Suprapubic skin (tissue), 4 donors: ENCODE data around the gene CAMK2D.

Experiments
- EP300 ChIP-seq: sonication (generic); formaldehyde crosslinking; IDR thresholded peaks from one replicate; pipeline ENCODE4 v1.6.1; 2017; ENCODE audit warnings: antibody characterized with exemption
- POLR2A ChIP-seq, 2 donors: fragments of 450-650 bp; IDR thresholded peaks; one replicate each; pipeline ENCODE4 v1.6.1; 2017; ENCODE audit warnings: antibody characterized with exemption in 2 of 2, mild to moderate bottlenecking in 2 of 2, moderate library complexity in 2 of 2
- POLR2AphosphoS5 ChIP-seq, 3 donors: sonication (generic); formaldehyde crosslinking; IDR thresholded peaks; one replicate each; pipeline ENCODE4 v1.6.1; 2017; ENCODE audit warnings: antibody characterized with exemption in 3 of 3
- TF ChIP-seq, protein P1 (sequence below), 2 donors: fragments of 200-600 bp in 1 of 2; fragments of 450-650 bp in 1 of 2; sonication (generic) in 1 of 2; IDR thresholded peaks; one replicate each; pipeline ENCODE4 v1.5.1; 2016 to 2019; ENCODE audit warnings: antibody characterized with exemption in 2 of 2, mild to moderate bottlenecking in 1 of 2, moderate library complexity in 1 of 2

DNA sequence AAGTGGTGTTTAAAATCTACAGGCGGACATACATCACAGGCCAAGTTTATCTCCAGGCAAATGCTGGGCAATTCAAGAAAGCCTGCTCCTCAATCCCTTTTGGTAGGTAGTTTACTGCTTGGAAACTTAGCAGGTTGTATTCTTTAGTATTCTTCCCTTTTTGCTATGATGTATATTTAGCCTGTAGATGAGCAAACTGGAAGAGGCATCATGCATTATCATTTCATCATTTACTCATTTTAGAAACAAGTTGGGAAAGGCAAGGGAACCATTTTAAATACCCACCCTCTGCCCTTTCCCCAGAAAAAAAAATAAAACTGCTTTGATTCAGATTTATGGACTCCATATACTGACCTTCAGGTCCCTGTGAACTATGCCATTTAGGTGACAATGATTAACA, 213.2 kb downstream of the CAMK2D start:
- TF ChIP-seq, protein P1, sequence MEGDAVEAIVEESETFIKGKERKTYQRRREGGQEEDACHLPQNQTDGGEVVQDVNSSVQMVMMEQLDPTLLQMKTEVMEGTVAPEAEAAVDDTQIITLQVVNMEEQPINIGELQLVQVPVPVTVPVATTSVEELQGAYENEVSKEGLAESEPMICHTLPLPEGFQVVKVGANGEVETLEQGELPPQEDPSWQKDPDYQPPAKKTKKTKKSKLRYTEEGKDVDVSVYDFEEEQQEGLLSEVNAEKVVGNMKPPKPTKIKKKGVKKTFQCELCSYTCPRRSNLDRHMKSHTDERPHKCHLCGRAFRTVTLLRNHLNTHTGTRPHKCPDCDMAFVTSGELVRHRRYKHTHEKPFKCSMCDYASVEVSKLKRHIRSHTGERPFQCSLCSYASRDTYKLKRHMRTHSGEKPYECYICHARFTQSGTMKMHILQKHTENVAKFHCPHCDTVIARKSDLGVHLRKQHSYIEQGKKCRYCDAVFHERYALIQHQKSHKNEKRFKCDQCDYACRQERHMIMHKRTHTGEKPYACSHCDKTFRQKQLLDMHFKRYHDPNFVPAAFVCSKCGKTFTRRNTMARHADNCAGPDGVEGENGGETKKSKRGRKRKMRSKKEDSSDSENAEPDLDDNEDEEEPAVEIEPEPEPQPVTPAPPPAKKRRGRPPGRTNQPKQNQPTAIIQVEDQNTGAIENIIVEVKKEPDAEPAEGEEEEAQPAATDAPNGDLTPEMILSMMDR (IDR thresholded peaks at IDR 0.05): no peak
- TF ChIP-seq POLR2A (IDR thresholded peaks at IDR 0.05): no peak
- no peak for TF ChIP-seq EP300
- TF ChIP-seq POLR2AphosphoS5 (IDR thresholded peaks at IDR 0.05): no peak
